ENCODE results near the gene UNC5A. TPM values are rescaled to one million over a fixed set of nuclear protein-coding genes. Genes with fewer than 3 reads are reported as not detected.

The UNC5A gene
- total and polyA plus RNA-seq, 12 donors = 0.01 to 0.35 (median 0.08) TPM; not detected in 7

GRCh38 chr5:176787676-176788075, 22.7 kb upstream of the UNC5A start:
- 79 to 83% methylated on average over 3 of the region's 3 CpGs for WGBS, 2 donors
- ATAC-seq (no peak), DNase-seq (no peak)
- H3K27ac ChIP-seq = no peak overlapping the region
- no peak for TF ChIP-seq CTCF (IDR thresholded peaks at IDR 0.05)
- H3K27me3 ChIP-seq = peaks cover 0 to 90% (median 82%) of the 10 kb centered on the region in 7 donors
- no peaks in the 10 kb centered on the region for H3K36me3 ChIP-seq
- no peaks in the 10 kb centered on the region for H3K9me3 ChIP-seq
- H3K4me1 ChIP-seq = no peaks in the 10 kb centered on the region
- intact Hi-C loops (cut with DNase I) = no loop called here
- no peak overlapping the region for H3K4me3 ChIP-seq

- DNase-seq (no peak), ATAC-seq (no peak)
- no peak for TF ChIP-seq CTCF (IDR thresholded peaks at IDR 0.05)
- Histone ChIP-seq H3K27ac (no peak overlapping the region), H3K36me3 (no peaks in the 10 kb centered on the region), H3K27me3 (peaks cover 0 to 93% (median 86%) of the 10 kb centered on the region in 7 donors), H3K4me1 (no peaks in the 10 kb centered on the region), H3K9me3 (no peaks in the 10 kb centered on the region), H3K4me3 (no peak overlapping the region)
- WGBS, 2 donors = 61 to 68% methylated on average over 7 of the region's 7 CpGs
- intact Hi-C loops (cut with DNase I) = no loop called here
Measured at GRCh38 chr5:176788091-176788490, 22.3 kb upstream of the UNC5A start.

- ATAC-seq (no peak), DNase-seq (no peak)
- no peaks in the 10 kb centered on the region for H3K36me3 ChIP-seq
- no peak for TF ChIP-seq CTCF (IDR thresholded peaks at IDR 0.05)
- 30 to 31% methylated on average over 20 of the region's 20 CpGs for WGBS, 2 donors
- H3K9me3 ChIP-seq = no peaks in the 10 kb centered on the region
- H3K4me1 ChIP-seq = no peaks in the 10 kb centered on the region
- intact Hi-C loops (cut with DNase I) = no loop called here
- H3K27me3 ChIP-seq = peaks cover 0 to 100% (median 96%) of the 10 kb centered on the region in 7 donors
- no peak overlapping the region for H3K4me3 ChIP-seq
- no peak overlapping the region for H3K27ac ChIP-seq
Measured at GRCh38 chr5:176788941-176789872, 21.2 kb upstream of the UNC5A start.

GRCh38 chr5:176789873-176790615, 20.3 kb upstream of the UNC5A start:
- no peak for ATAC-seq
- no peak for TF ChIP-seq CTCF (IDR thresholded peaks at IDR 0.05)
- H3K27ac ChIP-seq = no peak overlapping the region
- H3K9me3 ChIP-seq = no peaks in the 10 kb centered on the region
- 30 to 33% methylated on average over 15 of the region's 15 CpGs for WGBS, 2 donors
- no peaks in the 10 kb centered on the region for H3K36me3 ChIP-seq
- H3K4me3 ChIP-seq = no peak overlapping the region
- intact Hi-C loops (cut with DNase I) = no loop called here
- H3K4me1 ChIP-seq = no peaks in the 10 kb centered on the region
- no peak for DNase-seq
- peaks cover 0 to 100% (median 96%) of the 10 kb centered on the region in 7 donors for H3K27me3 ChIP-seq
